ENCODE measurements around the gene GSDME. TPM values are rescaled to one million over a fixed set of nuclear protein-coding genes. Genes with fewer than 3 reads are reported as not detected.
A peak's percentile ranks its signal among the peaks of the same experiment; 100 is the strongest.
"Not testable (repeated sequence)": the region's sequence is repeated elsewhere in the genome, so short reads cannot be mapped to it uniquely, and the experiment has no call there.

The GSDME gene
- total RNA-seq, 1 donor from 2014 or later, result 22.3 TPM

DNA sequence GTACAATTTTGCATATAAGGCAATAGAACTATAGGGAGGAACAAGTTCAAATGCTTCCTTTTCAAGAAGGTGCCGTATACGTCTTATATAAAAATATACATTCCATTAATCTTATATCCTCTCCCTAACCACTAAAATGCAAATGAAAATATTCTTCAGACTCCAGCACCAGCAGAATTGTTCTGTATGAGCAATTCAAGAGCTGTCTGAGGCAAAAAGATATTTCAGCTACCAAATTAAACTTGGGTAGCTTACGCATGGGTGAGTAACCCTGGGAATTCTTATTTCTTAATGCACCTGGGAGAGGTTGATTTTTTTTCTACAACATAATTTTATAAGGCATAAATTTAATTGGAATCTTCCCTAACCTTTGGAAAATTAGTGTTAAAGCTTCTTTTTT, 42.2 kb upstream of the GSDME start:
- H3K36me3 Mint-ChIP-seq (ENCODE audit: insufficient read depth), result peaks cover 8% of the 10 kb centered on the region
- H3K27ac Mint-ChIP-seq, result no peak overlapping the region
- H3K27me3 Mint-ChIP-seq, result no peaks in the 10 kb centered on the region

GRCh38 chr7:24798261-24798660, 41.0 kb upstream of the GSDME start:
- H3K36me3 Mint-ChIP-seq (ENCODE audit: insufficient read depth), result peaks cover 8% of the 10 kb centered on the region
- no peak overlapping the region for H3K4me3 Mint-ChIP-seq (ENCODE audit: low read depth)
- H3K27ac Mint-ChIP-seq, result no peak overlapping the region
- no peak for TF ChIP-seq CTCF (IDR thresholded peaks at IDR 0.05; ENCODE audit: unreplicated experiment)
- H3K4me1 Mint-ChIP-seq (ENCODE audit: low read depth), result peaks cover 5% of the 10 kb centered on the region
- no peaks in the 10 kb centered on the region for H3K27me3 Mint-ChIP-seq
- H3K9me3 Mint-ChIP-seq (ENCODE audit: low read depth), result peaks cover 9% of the 10 kb centered on the region
- DNase-seq (ENCODE audit: low spot score, unreplicated experiment), result no peak

More for the DNA sequence above, 42.2 kb upstream of the GSDME start:
- DNase-seq (ENCODE audit: low spot score, unreplicated experiment), result no peak
- Mint-ChIP-seq H3K9me3 (ENCODE audit: low read depth) (peaks cover 7% of the 10 kb centered on the region), H3K4me3 (ENCODE audit: low read depth) (no peak overlapping the region), H3K4me1 (ENCODE audit: low read depth) (peaks cover 4% of the 10 kb centered on the region)
- TF ChIP-seq CTCF (IDR thresholded peaks at IDR 0.05; ENCODE audit: unreplicated experiment), result no peak

DNA sequence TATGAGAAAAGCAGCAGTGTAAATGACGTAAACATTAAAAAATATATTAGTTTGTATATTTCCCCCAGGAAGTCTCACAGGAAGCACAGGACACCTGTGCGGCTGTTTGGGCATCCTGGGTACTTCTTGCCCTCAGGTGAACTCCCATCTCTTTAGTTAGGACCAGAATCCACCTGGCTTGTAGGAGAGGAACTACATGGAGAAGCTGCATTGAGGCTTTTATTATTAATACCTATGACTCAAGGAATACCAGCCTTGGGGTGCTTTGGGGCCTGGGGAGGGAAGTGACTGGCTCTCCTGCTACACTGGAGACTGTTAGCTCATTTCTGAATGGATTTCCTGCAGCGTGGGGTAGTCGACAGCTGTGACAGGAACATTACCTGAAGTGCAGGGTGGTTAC, 40.0 kb upstream of the GSDME start:
- peaks cover 5% of the 10 kb centered on the region for H3K4me1 Mint-ChIP-seq (ENCODE audit: low read depth)
- no peak for DNase-seq (ENCODE audit: low spot score, unreplicated experiment)
- no peak overlapping the region for H3K27ac Mint-ChIP-seq
- H3K4me3 Mint-ChIP-seq (ENCODE audit: low read depth), result no peak overlapping the region
- no peak for TF ChIP-seq CTCF (IDR thresholded peaks at IDR 0.05; ENCODE audit: unreplicated experiment)
- peaks cover 9% of the 10 kb centered on the region for H3K9me3 Mint-ChIP-seq (ENCODE audit: low read depth)
- no peaks in the 10 kb centered on the region for H3K27me3 Mint-ChIP-seq
- peaks cover 6% of the 10 kb centered on the region for H3K36me3 Mint-ChIP-seq (ENCODE audit: insufficient read depth)

DNA sequence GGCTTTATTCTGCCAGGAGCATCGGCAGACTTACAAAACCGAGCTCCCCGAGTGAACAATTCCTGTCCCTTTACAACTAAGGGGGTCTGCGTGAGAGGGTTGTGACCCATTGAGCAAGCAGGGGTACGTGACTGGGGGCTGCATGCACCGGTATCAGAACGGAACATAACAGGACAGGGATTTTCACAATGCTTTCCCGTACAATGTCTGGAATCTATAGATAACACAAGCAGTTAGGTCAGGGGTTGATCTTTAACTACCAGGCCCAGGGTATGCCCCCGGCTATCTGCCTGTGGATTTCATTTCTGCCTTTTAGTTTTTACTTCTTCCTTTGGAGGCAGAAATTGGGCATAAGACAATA, 38.1 kb upstream of the GSDME start:
- Mint-ChIP-seq H3K27ac (peak overlapping the region; percentile 26), H3K27me3 (no peaks in the 10 kb centered on the region), H3K36me3 (ENCODE audit: insufficient read depth) (peaks cover 2% of the 10 kb centered on the region), H3K9me3 (ENCODE audit: low read depth) (peaks cover 9% of the 10 kb centered on the region), H3K4me3 (ENCODE audit: low read depth) (no peak overlapping the region), H3K4me1 (ENCODE audit: low read depth) (peaks cover 5% of the 10 kb centered on the region)
- DNase-seq (ENCODE audit: low spot score, unreplicated experiment), result no peak
- no peak for TF ChIP-seq CTCF (IDR thresholded peaks at IDR 0.05; ENCODE audit: unreplicated experiment)

- DNase-seq (ENCODE audit: low spot score, unreplicated experiment); H3K4me3 Mint-ChIP-seq (ENCODE audit: low read depth); H3K4me1 Mint-ChIP-seq (ENCODE audit: low read depth); H3K27me3 Mint-ChIP-seq; H3K27ac Mint-ChIP-seq; H3K36me3 Mint-ChIP-seq (ENCODE audit: insufficient read depth): not testable (repeated sequence)
- H3K9me3 Mint-ChIP-seq (ENCODE audit: low read depth), result peaks cover 12% of the 10 kb centered on the region
Measured at GRCh38 chr7:24794751-24795406, 37.6 kb upstream of the GSDME start.

DNA sequence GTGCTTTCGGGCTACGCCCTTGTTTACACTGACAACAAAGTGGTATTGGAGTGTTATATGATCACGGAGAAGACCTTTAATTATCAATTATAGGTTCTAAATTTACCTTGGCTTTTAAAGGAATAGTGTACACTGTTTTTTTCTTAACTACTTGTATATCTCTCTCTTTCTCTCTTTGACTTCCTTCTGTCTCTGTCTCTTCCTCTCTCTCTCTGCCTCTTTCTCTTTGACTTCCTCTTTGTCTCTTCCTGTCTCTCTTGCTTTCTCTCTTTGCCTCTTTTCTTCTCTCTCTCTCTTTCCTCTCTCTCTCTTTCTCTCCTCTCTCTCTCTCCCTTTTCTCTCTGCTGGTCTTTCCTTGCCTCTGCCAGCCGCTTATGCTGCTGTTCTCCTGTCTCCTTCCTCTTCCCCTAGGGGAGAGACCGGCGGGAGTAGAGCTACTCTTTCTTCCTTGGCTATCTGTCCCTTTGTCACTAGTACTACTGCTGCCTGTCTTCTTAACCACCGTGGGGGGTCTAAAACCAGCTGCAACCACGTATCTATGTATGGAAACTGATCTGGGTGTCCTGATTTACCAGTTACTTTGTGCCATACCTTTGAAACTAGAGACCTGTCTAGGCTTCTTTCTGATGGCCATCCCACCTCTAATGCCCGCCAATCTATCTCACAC, 36.9 kb upstream of the GSDME start:
- Mint-ChIP-seq H3K27ac (no peak overlapping the region), H3K36me3 (ENCODE audit: insufficient read depth) (peaks cover 4% of the 10 kb centered on the region), H3K27me3 (no peaks in the 10 kb centered on the region), H3K4me1 (ENCODE audit: low read depth) (peaks cover 5% of the 10 kb centered on the region), H3K9me3 (ENCODE audit: low read depth) (peaks cover 19% of the 10 kb centered on the region), H3K4me3 (ENCODE audit: low read depth) (no peak overlapping the region)
- no peak for DNase-seq (ENCODE audit: low spot score, unreplicated experiment)
- TF ChIP-seq CTCF (IDR thresholded peaks at IDR 0.05; ENCODE audit: unreplicated experiment), result no peak

Measured in progenitor cell of endocrine pancreas (in vitro differentiated cells).